Measurements from ENCODE around the gene GPC5. TPM values are rescaled to one million over a fixed set of nuclear protein-coding genes. Genes with fewer than 3 reads are reported as not detected.
"Not testable (repeated sequence)": the region's sequence is repeated elsewhere in the genome, so short reads cannot be mapped to it uniquely, and the experiment has no call there.

Gene GPC5
- polyA plus RNA-seq, 3 donors, result 2.7 to 4.4 (median 3.9) TPM

DNA sequence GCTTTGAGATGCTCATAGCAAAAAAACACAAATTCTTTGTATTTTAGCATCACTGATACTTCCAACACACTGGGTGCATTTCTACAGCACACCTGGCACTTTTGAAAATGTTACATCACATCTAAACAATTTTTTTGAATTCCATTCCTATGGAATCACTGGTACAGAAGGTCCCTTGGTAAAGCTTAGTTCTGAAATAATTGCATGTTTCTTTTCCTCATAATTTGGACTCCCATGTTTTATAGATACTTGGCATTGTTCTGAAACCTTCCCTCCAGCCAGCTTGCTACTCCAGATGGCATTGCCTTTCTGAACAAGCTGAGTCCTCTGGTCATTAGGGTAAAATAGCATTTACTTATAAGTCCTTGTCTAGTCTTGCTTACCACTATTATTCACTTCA is 1346.8 kb downstream of the GPC5 start:
- DNase-seq, result no peak

DNA sequence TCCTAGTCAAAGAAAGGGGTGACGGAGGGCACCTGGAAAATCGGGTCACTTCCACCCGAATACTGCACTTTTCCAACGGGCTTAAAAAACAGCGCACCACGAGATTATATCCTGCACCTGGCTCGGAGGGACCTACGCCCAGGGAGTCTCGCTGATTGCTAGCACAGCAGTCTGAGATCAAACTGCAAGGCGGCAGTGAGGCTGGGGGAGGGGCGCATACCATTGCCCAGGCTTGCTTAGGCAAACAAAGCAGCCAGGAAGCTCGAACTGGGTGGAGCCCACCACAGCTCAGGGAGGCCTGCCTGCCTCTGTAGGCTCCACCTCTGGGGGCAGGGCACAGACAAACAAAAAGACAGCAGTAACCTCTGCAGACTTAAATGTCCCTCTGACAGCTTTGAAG is 1354.3 kb downstream of the GPC5 start:
- not testable (repeated sequence) for DNase-seq

DNA sequence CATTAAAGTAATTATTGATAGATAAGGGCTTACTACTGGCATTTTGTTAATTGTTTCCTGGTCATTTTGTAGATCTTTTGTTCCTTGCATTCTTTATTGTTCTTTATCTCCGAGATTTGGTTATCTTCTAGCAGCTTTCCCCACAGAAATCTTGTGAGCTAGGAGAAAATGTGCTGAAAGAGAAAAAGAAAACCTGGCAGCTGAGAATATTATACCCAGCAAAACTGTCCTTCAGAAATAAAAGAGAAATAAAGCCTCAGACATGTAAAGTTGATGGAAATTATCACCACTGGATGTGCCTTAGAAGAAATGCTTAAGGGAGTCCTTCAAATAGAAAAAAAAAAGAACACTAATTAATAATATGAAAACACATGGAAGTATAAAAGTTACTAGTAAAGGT is 1363.3 kb downstream of the GPC5 start:
- no peak for DNase-seq

DNA sequence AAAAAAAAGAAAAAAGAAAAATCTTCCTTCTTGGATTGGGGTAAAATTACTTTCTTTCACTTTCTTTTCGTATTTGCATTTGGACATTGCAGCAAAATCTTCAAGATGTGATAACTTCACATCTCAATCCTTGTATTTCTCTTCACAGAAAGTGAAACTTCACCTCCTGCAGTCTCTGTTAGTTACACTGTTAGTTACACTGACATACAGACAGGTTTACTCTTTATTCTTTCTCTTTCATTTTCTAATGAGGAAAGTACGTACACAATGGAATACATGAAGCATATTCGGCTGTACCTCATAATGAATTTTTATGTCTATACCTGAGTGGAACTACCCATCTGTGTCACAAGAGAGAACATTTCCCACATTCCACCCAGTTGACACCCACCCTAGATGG is 1369.0 kb downstream of the GPC5 start:
- no peak for DNase-seq

DNA sequence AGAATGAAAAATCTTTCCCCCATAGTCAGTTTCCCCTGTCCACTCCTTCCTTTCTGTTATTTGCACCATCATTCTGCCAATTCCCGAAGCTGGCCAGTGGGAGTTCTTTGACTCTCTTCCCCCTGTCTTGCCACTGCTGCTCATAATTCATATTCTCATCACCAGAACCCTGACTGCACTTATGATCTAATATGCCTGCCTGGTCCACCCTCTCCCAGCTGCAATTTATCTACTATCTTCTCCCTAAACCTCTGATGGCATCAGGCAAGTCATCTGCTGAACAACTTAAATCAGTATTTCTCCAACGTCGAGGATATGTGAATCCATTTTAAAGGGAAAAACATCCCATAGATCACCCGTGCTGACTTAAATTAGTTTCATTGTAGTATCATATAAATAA is 1370.2 kb downstream of the GPC5 start:
- no peak for DNase-seq

DNA sequence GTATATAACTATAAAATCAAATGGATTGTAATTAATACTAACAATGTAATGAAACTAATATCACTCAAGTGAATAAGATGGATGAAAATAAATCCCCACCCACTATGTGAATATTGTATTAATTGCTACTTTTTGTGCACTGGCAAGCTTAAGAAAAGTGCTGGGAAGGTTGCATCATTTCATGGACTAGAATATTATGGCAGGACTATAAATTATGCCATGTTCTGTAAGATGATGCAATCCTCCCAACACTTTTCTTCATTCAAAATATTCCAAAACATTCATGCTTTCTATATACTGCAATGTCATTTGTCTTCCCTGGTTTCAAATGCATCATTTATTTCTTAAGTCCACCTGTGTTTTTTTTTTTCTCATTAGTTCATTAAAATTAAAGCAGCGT is 1370.6 kb downstream of the GPC5 start:
- no peak for DNase-seq

DNA sequence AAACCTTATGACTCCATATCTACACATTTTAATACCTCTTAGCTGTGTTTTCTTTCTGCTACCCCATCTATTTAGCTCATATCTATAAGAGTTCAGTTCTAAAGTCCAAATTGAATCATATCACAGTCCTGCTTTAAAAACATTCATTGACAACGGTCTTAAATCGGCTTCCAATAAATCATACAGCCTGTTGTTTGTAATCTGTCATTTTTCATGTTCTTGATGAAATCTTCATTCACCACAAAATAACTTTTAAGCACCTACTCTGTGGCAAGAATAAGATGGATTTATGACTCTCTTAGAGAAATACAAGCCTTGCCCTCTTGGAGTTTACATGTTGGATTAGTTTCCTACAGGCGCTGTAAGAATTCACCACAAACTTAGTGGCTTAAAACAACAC is 1377.2 kb downstream of the GPC5 start:
- no peak for DNase-seq

DNA sequence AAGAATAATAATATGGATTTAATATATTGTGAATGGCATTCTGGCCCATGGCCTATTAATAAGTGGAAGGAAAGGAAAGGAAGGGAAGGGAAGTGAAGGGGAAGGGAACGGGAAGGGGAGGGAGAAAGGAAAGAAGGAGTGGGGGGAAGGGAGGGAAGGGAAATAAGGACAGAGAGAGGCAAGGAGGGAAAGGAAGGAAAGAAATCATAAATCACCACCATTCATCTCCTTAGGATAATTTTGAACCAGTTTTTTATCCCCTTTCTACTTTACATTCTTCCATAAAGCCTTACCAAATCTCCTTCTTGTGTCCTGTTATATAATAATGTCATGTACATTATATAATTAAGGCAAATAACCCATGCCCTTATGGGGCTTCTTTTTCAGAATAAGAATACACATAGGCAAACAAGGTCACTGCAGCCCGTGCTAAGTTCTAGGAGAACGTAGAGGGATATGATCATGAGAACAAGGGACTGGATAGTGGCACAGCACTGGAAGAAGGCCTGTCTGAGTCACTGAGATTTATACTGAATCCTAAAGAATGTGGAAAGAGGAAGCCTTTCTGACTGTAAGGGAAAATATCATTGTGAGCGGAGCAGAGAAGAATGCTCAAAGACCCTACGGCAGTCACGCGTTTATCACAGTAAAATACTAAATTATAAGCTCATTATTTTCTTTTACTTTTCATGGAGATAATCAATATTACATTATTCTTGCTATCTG is 1383.7 kb downstream of the GPC5 start:
- DNase-seq, result no peak

DNA sequence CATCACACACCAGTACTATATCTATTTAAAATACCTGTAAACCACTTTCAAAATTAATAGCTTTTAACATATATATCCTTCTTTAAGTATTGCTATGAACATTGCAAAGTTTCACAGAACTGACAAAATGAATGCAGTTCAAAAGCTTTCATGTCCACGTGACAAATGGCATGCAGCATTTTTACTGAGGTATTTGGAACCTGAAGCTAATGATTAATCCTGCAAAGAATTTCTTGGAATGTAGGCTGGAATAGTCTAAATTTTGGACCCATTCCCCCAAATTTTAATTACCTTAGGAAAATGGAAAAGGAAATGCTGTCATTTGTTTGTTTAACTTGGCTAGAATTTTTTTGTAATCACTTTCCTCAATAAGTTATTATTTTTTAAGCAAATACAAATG is 1404.4 kb downstream of the GPC5 start:
- DNase-seq, result no peak

DNA sequence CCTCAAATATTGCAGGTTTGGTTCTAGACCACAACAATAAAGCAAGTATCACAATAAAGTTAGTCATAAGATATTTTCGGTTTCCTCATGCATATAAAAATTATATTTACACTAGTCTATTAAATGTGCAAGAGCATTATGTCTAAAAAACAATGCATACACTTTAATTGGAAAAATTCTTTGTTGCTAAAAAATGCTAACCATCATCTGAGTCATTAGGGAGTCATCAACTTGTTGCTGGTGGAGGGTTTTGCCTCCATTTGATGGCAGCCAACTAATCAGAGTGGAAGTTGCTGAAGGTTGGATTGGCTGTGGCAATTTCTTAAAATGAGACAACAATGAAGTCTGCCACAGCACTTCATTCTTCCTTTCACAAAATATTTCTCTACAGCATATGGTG is 1405.9 kb downstream of the GPC5 start:
- DNase-seq, result no peak

DNA sequence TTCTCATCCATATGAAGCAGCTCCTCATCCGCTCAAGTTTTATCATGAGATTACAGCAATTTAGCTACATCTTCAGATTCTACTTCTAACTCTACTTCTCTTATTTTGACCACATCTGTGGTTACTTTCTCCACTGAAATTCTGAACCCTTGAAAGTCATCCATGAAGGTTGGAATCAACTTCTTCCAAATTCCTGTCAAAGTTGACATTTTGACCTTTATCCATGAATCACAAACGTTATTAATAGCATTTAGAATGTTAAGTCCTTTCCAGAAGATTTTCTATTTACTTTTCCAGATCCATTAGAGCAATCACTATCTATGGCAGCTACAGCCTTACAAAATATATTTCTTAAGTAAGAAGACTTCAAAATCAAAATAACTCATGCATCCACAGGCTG is 1406.5 kb downstream of the GPC5 start:
- no peak for DNase-seq

DNA sequence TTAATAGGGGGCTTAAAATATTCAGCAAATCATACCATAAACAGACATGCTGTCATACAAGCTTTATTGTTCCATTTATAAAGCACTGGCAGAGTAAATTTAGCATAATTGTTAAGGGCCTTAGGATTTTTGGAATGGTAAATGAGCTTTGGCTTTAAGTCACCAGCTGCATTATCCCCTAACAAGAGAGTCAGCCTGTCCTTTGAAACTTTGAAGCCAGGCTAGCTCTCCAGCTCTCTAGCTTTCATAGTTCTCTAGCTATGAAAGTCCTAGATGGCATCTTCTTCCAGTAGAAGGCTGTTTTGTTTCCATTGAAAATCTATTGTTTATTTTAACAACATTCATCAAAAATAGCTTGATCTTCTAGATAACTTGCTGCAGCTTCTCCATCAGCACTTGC is 1407.3 kb downstream of the GPC5 start:
- no peak for DNase-seq

DNA sequence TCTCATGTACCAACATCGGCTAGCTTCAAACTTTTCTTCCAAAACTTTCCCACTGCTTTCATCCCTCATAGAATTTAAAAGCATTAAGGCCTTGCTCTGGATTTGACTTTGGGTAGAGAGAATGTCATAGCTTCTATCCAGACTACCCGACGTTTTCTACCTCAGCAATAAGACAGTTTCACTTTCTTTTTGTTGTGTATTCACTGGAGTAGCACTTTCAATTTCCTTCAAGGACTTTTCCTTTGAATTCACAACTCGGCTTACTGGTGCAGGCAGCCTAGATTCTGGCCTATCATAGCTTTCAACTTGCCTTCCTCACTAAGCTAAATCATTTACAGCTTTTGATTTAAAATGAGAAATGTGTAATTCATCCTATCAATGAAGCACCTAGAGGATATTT is 1407.8 kb downstream of the GPC5 start:
- no peak for DNase-seq

DNA sequence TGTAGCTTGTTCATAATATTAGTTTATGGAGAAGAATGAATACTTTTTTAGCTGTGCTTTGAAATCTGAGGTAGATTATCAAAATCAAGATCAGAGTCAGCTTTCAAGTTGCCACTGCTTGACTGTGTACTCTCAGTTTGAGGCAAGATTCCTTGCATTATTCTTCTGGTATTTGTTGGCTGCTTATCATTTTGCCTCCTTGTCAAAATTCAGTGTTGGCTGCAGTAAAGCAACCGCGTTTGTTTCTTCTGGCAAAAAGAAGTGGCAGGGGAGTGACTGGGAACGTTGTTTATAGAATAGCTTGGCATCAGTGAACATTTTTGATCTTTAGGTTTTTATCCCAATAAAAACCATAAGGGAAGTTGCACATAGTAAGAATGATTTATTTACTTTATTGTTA is 1408.9 kb downstream of the GPC5 start:
- no peak for DNase-seq

DNA sequence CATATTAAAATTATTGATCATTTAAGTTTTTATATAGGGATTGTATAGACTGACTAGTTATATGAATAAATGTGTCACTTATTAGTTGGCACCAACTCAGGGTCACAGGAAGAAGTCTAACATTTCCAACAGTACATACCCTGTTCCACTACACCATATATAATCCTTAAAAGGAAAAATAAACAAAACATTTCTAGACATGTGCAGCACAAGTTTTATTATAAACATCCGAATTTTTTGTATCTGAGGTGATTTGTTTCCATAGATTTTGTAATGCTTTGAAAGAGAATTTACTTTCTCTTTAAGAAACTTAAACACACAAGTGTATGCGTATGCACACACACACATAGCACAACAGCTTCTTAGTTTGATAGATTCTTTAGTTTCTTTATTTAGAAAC is 1409.5 kb downstream of the GPC5 start:
- no peak for DNase-seq

DNA sequence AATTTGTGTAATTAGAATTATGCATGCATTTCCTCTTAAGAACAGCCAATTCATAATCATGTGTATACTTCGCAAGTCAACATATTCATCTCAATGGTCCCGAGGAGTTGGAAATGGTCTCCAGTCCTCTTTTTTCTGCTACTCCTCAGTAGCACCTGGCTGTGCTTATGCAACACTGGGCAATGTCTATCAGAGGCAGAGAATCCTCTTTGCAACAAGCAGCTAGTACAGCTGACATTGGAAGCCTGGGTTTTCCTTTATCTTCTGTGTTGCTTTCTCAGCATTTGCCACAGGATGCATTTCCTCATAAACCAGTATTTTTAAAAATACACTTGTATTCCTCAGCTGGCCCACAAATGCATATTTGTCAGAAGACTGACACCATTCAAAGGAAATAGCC is 1422.9 kb downstream of the GPC5 start:
- no peak for DNase-seq

DNA sequence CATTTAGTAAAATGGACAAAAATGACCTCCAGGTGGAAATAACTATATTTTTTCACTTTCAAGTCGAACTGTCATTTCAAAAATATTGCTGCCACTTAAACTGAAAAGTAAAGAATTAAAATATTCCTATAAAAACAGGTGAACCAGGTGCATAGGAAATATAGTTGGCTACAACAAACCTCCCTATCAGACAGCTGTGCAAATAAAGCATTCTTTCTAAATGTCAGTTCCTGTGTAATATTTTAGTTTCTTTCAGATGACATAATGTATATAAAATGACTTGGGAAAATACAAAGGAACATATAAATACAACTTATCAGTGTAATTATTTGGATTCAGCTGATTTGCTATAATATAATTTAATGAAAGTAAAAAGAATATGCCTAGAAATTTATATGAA is 1424.6 kb downstream of the GPC5 start:
- DNase-seq, result no peak

DNA sequence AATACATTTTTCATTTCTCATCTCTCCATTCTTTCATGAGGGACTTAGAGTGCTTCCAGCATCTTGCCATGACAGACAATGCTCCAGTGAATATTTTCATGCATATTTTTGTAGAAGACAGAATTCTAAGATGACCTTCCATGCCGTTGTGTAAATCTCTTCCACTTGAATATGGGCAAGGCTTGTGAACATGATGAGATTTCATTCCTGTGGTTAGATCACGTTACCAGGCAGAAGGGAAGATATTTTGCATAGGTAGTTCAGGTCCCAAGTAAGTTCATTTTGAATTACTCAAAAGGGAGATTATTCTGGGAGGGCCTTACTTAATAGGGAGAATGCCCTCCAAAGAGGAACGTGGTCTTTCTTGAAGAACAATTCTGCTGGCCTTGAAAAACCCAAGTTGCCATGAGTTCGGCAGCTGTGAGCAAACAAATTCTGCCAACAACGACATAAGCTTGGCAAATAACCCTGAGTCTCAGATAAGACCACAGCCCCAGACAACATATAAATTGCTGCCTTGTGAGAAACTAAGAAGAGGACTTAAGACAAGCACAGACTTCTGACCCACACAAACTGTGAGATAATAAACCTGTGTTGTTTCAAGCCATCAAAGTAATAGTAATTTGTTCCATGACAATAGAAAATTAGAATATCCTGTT is 1427.6 kb downstream of the GPC5 start:
- no peak for DNase-seq

DNA sequence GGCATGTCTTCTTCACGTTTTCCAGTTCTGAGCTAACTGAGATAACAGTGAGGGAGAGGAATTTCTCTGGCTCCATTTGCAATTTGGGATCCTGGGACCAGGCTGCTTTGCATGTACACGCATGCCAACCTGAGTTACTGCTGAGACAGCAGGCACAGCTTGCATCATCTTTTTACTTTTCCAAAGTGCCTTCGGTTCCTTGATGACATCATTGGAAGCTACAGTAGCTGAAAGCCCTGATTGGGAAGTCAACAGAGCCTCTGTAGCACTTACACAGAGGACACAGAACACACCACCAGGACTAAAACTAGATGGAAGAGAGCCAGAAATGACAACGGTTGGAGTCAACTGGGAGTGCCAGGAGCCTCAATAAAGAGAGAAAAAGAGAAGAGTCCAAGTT is 1429.1 kb downstream of the GPC5 start:
- no peak for DNase-seq

DNA sequence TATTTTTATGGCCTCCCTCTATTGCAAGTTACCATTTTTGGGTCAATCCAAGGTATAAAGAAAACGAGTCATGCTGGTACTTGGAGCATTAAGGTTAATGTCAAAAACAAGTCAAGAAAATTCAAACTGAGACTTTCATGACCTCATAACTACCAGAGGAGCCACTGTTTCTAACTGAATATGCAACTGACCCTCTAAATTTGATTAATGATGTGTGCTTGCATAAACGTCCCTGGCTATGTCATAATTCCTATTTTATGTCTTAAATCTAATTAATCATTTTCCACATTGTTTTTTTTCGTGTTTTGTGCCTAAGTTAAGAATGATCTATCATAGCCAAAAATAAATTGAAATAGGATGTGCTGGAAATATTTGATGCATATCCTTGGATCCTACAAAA is 1431.5 kb downstream of the GPC5 start:
- DNase-seq, result no peak

DNA sequence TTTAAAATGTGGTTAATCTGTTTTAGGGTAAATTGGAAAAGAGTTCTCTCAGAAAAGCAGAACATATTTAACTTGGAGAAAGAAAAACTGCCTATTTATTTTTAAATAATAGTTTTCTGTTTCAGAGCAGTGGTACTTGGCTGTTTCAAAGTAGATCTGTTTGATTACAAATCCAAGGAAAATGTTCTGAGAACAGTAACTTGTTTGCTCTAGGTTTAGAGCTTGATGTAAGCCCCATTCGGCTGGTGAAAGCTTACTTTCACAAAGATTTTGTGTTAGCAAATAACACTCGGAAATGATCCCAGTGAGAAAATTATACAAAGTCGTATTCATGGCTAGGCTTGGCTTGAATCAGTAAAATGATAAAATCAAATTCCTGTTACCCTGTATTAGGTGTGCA is 1432.4 kb downstream of the GPC5 start:
- no peak for DNase-seq

DNA sequence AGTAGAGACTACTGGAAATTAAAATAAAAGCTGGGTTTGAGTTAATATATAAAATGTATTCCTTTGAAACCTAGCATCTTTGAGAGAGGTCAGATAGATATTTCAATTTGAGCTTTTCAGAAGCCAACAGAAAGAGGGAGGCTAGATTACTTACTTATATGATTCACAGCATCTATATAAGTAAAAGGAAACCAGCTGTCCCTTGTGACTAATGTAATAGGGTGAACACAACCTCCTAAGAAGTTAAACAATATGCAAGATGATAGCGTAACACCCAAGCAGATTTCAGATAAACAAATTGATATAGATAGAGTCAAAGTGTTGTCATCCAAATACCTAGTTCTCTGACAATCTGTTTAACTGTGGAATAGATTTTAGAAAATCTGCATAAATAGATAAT is 1434.7 kb downstream of the GPC5 start:
- no peak for DNase-seq

DNA sequence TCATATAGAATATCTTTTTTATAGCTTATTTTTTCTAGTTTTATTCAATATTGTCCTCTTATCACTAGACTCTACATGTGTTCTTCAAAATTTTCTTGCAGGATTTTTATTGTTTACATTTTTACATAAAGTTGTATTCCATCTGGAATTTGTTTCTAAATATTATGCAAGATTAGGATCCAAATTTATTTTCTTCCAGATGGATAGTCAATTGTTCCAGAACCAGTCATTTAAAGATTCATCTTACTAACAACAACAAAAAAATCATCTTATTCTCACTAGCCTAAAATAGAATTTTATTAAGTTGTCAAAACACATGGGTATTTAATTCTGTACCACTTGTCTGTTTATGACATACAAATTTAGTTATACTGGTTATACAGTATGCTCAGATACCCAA is 1437.8 kb downstream of the GPC5 start:
- DNase-seq, result no peak

DNA sequence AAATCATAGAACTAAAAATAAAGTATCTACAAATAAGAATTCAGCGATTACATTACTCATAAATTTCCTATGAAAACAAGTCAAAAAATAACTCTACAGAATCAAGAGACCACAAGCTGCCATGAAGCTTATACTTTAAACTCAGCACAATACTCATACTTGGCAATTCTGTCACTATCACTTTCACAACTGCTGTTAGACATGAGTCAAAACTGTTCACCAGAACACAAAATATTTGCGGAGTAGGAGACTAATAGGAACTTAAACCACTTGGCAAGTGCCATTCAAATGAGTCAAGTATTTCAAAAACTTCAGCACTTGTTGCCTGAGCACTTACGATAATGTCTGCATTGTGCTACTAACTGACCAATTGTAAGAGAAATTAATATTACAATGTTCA is 1440.4 kb downstream of the GPC5 start:
- DNase-seq, result no peak

Data from renal pelvis (tissue), 4 donors.